Measurements from ENCODE around the gene NEU3. TPM values are rescaled to one million over a fixed set of nuclear protein-coding genes. Genes with fewer than 3 reads are reported as not detected.

NEU3 gene
- total and polyA plus RNA-seq, 2 of the 4 experiments (the other 2 are of a cell fraction) = 5.5 to 10.6 TPM

DNA sequence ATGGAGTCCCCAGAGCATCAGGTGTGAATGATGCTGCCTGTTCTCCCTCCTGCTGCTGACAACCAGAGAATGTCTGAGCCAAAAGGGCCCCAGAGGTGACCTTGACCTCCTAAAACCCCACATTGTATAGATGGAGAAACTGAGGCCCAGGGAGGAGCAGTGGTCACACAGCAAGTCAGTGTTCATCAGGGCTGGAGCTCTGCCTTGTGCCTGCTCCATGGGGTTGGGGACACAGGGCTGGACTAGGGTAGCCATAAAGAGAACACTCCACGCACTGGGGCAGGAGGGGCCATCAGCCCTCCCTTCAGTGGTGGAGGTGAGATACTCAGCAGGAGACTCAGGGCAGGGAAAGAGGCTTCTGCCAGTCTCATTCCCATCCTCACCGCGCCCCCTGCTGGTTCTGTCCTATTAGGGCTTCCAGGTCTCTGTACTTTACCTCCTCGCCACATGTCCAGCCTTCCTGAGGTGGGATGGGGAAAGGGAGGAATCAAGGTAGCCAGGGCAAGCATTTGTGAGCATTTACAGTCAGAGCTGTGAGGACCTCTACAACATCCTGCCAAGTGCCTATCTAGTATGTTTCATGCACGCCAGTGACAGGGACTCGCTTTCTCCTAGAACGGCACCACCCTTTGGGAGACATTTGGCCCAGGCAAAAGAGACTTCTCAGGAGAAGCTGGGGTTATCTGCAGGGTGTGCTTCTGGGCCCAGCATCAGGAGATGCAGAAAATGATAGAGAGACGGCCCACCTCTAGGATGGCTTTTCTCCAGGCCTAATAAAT is 43.2 kb downstream of the NEU3 start:
- Histone ChIP-seq H4K5ac (ENCODE audit: low read depth, low read length) (peak overlapping the region; percentile 73; the same call in 1 of the 2 replicates), H2AFZ (replicated peaks; ENCODE audit: low read length, poor library complexity) (peak overlapping the region; percentile 92), H3K4me2 (ENCODE audit: low read depth, low read length) (no peak overlapping the region), H2BK20ac (ENCODE audit: low read depth, low read length) (peak overlapping the region; percentile 63; the same call in 1 of the 2 replicates), H3K27ac (ENCODE audit: insufficient read depth, low read length) (peak overlapping the region; percentile 36; the same call in 1 of the 2 replicates), H2AK9ac (replicated peaks; ENCODE audit: low read depth, low read length, poor library complexity) (peak overlapping the region; percentile 89), H3K56ac (ENCODE audit: extremely low read depth, insufficient read depth, low read length) (no peak overlapping the region), H3K4me1 (ENCODE audit: control insufficient read depth, insufficient read depth, low read length) (peaks cover 14% of the 10 kb centered on the region), H2BK15ac (ENCODE audit: low read depth, low read length) (peak overlapping the region; percentile 90; the same call in 2 of the 3 replicates), H3K79me1 (ENCODE audit: low read depth in 1 of 2, low read length in 2 of 2) (no peaks in the 10 kb centered on the region), H4K91ac (ENCODE audit: insufficient read depth, low read depth, low read length) (peak overlapping the region; percentile 46), H3K27me3 (ENCODE audit: control insufficient read depth, insufficient read depth, low read length) (peaks cover 9% of the 10 kb centered on the region), H3K23ac (ENCODE audit: low read depth, low read length) (peak overlapping the region; percentile 1; the same call in 1 of the 2 replicates), H4K20me1 (ENCODE audit: insufficient read depth, low read length) (no peaks in the 10 kb centered on the region), H2BK120ac (ENCODE audit: low read depth, low read length) (peak overlapping the region; percentile 84), H3K18ac (ENCODE audit: low read depth, low read length) (peak overlapping the region; percentile 82), H3K4me3 (ENCODE audit: insufficient read depth, low read depth, low read length) (no peak overlapping the region), H3K9ac (ENCODE audit: low read depth, low read length) (no peak overlapping the region), H3K9me3 (ENCODE audit: control insufficient read depth, insufficient read depth, low read length) (no peaks in the 10 kb centered on the region), H2BK5ac (ENCODE audit: low read depth, low read length, poor library complexity, severe bottlenecking) (peak overlapping the region; percentile 80), H2AK5ac (ENCODE audit: low read depth, low read length) (peak overlapping the region; percentile 84), H3K9me1 (ENCODE audit: insufficient read depth, low read length) (peaks cover 11% of the 10 kb centered on the region), H3K14ac (replicated peaks; ENCODE audit: low read depth, low read length) (peak overlapping the region; percentile 70), H4K8ac (ENCODE audit: low read depth in 2 of 2, low read length in 2 of 2) (peak overlapping the region; percentile 21 to 91; a peak in 3 of 4 replicates), H3K36me3 (ENCODE audit: control insufficient read depth, insufficient read depth, low read length) (no peaks in the 10 kb centered on the region), H3K4ac (ENCODE audit: low read depth, low read length) (peak overlapping the region; percentile 80)
- in situ Hi-C loops (cut with MboI; ENCODE audit: low sequenced_read_pairs) = no loop called here
- ChIA-PET CTCF (interaction anchor here (0.8 to 1.8 kb wide), 4 partner anchors 9 to 173 kb away, joined by 3 to 6 read pairs (median 4); no protein-coding TSS in a partner anchor), POLR2A (ENCODE audit: unreplicated experiment) (no interaction called here)
- no CpG with 5 or more reads among the region's 8 CpGs for WGBS, 2 experiments (ENCODE audit: extremely low coverage in 2 of 2, insufficient read length in 1 of 2)
- DNase-seq (peak; percentile 78), ATAC-seq (ENCODE audit: low read depth) (peak; percentile 86)
- dilution Hi-C loops (cut with HindIII; ENCODE audit: low sequenced_read_pairs, unreplicated experiment) = no loop called here
- no TSS peak for BruUV-seq (replicated peaks)
- intact Hi-C loops (cut with micrococcal nuclease) = loop anchor here (1.0 kb wide), 1 partner anchor 103 kb away; no protein-coding TSS in a partner anchor
- TF ChIP-seq RFX5 (IDR thresholded peaks at IDR 0.05; ENCODE audit: low read depth, low read length) (no peak), CHD1 (IDR thresholded peaks at IDR 0.05; ENCODE audit: low read depth, low read length) (no peak), FOS (IDR thresholded peaks at IDR 0.05; ENCODE audit: low read depth, low read length) (no peak), MAFK (IDR thresholded peaks at IDR 0.05; ENCODE audit: low read depth, low read length) (no peak), RCOR1 (IDR thresholded peaks at IDR 0.05; ENCODE audit: insufficient replicate concordance, low read length) (no peak), SMC3 (IDR thresholded peaks at IDR 0.05; ENCODE audit: low read depth, low read length) (peak; percentile 80), MAZ (IDR thresholded peaks at IDR 0.05; ENCODE audit: borderline replicate concordance, low read depth, low read length) (no peak), BHLHE40 (IDR thresholded peaks at IDR 0.05; ENCODE audit: low read depth, low read length) (no peak), MXI1 (IDR thresholded peaks at IDR 0.05; ENCODE audit: borderline replicate concordance, low read depth, low read length) (no peak), RAD21 (IDR thresholded peaks at IDR 0.05; ENCODE audit: low read length) (peak; percentile 73)
- TF ChIP-seq, protein P1, sequence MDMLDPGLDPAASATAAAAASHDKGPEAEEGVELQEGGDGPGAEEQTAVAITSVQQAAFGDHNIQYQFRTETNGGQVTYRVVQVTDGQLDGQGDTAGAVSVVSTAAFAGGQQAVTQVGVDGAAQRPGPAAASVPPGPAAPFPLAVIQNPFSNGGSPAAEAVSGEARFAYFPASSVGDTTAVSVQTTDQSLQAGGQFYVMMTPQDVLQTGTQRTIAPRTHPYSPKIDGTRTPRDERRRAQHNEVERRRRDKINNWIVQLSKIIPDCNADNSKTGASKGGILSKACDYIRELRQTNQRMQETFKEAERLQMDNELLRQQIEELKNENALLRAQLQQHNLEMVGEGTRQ (IDR thresholded peaks at IDR 0.05; ENCODE audit: low read depth, low read length) = no peak
- TF ChIP-seq, protein P2, sequence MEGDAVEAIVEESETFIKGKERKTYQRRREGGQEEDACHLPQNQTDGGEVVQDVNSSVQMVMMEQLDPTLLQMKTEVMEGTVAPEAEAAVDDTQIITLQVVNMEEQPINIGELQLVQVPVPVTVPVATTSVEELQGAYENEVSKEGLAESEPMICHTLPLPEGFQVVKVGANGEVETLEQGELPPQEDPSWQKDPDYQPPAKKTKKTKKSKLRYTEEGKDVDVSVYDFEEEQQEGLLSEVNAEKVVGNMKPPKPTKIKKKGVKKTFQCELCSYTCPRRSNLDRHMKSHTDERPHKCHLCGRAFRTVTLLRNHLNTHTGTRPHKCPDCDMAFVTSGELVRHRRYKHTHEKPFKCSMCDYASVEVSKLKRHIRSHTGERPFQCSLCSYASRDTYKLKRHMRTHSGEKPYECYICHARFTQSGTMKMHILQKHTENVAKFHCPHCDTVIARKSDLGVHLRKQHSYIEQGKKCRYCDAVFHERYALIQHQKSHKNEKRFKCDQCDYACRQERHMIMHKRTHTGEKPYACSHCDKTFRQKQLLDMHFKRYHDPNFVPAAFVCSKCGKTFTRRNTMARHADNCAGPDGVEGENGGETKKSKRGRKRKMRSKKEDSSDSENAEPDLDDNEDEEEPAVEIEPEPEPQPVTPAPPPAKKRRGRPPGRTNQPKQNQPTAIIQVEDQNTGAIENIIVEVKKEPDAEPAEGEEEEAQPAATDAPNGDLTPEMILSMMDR (conservative IDR thresholded peaks at IDR 0.05; ENCODE audit: low read depth, low read length) = peak; percentile 83
- TF ChIP-seq, protein P3, sequence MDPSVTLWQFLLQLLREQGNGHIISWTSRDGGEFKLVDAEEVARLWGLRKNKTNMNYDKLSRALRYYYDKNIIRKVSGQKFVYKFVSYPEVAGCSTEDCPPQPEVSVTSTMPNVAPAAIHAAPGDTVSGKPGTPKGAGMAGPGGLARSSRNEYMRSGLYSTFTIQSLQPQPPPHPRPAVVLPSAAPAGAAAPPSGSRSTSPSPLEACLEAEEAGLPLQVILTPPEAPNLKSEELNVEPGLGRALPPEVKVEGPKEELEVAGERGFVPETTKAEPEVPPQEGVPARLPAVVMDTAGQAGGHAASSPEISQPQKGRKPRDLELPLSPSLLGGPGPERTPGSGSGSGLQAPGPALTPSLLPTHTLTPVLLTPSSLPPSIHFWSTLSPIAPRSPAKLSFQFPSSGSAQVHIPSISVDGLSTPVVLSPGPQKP (IDR thresholded peaks at IDR 0.05; ENCODE audit: borderline replicate concordance, low read depth, low read length) = no peak
